GM19328 (cell line): Measurements from ENCODE around the gene CDK9.
"Not testable (repeated sequence)": the region's sequence is repeated elsewhere in the genome, so short reads cannot be mapped to it uniquely, and the experiment has no call there.

ENCODE experiments used
- ATAC-seq: cut with Tn5 transposase; IDR thresholded peaks from one replicate; pipeline ENCODE4 v1.9.1; 2021; ENCODE audit warnings: mild to moderate bottlenecking, moderate library complexity; ENCODE audit not compliant: unreplicated experiment

CDK9 gene

DNA sequence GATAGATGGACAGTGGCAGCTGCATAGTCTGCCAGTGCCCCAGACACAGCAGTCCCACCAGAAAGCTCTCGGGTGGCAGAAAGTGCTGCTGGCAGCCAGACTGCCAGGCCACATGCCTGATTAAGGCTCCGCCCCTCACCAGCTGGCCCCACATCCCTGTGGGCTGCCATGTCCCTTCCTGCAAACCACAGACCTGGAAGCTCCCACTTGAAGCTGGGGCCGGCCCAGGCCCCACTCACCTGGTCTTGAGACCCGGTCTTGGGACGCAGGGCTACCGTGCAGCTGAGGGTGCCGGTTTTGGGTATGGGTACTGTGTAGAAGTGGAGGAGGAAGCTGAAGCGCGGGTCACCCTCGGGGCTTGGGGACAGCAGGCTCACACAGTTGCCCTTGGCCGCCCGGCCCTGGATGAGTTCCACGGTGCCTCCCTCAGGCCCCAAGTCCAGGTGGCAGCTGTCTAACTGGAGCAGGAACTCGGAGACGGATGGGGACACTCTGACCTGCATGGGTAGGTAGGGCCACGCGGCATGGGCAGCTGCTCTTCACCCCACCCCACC is 32.1 kb downstream of the CDK9 start:
- ATAC-seq = no peak

- no peak for ATAC-seq
Measured at GRCh38 chr9:127818574-127818973, 32.7 kb downstream of the CDK9 start.

DNA sequence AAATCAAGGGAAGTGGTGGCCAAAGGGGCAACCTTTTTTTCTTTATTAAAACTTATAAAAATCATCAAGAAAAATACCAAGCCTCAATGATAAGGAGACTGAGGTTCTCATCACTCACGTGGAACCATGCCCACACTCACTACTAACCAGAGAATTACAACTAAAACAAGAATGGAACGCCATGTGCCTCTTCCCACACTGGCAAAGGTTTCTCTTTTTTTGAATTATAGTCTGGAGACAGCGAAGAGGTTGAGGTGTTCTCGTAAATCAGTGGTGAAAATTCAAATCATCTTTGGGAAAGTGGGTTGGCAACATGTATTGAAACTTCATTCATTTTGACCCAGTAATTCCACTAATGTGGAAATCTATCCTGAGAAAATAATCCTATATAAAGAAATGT is 36.3 kb downstream of the CDK9 start:
- no peak for ATAC-seq

- no peak for ATAC-seq
Measured at GRCh38 chr9:127825319-127826051, 39.7 kb downstream of the CDK9 start.

DNA sequence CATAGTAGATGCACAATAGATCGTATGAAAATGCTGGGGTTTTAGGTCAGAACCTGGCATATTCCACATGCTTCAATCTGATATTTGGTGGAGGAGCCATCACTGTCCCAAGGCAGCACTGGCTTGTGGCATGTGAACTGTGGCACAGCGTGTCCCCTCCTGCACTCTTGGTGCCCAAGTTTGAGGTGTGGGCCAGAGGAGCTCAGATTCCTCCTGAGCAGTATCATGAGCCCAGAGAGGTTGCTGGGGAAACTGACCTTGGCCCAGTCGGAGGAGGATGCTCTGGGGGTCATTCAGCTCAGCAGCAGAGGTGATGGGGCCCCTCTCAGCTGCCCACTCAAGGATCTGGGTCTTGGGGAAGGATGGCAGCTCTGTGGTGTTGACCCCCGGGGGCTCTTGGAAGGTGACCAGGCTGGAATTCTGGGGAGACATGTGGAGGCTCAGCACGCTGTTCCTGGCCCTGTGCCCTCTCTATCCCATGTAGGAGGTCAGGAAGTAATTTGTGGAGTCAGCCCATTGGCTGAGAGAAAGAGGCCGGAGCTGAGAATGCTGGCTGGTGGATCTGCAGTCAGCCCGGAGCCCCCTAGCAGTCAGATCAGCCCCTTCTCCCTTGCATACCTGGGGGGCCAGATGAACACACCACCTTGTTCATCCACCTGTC is 40.5 kb downstream of the CDK9 start:
- no peak for ATAC-seq

DNA sequence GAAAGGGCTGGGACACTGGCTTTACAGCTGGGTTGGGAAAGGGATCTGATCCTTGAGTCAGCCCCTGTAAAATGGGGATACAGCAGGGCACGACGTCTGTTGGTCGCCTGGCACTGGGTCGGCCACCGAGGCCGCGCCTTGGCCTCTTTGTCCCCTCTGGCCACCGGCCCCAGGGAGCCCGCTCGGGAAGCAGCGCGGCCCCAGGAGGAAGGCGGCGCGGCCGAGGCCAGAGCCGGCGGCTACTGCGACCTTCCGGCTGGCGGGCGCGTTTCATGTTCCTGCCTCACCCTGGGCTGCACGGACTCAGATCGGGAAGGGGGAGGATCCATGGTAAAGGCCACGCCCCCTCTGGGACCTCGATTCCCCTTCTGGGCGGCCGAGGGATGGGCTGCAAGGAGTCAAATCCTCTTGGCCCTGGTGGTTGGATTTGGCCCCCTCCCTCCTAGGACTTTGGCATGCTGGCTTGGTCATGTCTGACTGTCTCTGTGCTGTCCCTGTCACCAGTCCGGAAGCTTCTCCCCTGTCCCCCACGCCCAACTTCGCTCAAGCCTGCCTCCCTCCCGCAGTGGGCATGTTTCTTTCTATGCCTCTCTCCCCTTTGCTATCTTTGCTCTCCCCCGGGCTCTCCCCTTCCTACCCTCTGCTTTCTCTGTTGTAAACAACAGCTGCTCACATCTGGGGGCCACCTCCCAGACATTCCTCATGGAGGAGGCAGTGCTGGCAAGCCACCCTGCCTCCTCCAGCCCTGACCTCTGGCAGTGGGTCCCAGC is 42.6 kb downstream of the CDK9 start:
- no peak for ATAC-seq

GRCh38 chr9:127829205-127829906 is 43.5 kb downstream of the CDK9 start:
- ATAC-seq = no peak

DNA sequence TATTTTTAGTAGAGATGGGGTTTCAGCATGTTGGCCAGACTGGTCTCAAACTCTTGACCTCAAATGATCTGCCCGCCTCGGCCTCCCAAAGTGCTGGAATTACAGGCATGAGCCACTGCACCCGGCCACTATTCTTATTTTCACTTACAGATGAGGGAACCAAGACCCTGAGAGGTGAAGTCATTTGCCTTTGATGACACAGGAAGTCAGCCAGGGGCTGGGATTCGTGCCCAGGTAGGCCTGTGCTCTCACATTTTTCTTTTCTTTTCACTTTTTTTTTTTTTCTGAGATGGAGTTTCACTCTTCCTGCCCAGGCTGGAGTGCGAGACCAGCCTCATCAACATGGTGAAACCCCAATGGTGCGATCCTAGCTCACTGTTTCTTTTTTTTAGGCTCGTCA is 46.4 kb downstream of the CDK9 start:
- ATAC-seq = no peak

- ATAC-seq = no peak
Measured at GRCh38 chr9:127833555-127833954, 47.7 kb downstream of the CDK9 start.

- ATAC-seq = no peak
Measured at GRCh38 chr9:127835991-127836516, 50.2 kb downstream of the CDK9 start.

GRCh38 chr9:127836561-127836960 is 50.7 kb downstream of the CDK9 start:
- ATAC-seq = not testable (repeated sequence)

GRCh38 chr9:127837346-127837745 is 51.5 kb downstream of the CDK9 start:
- ATAC-seq = no peak

- ATAC-seq = no peak
Measured at GRCh38 chr9:127838375-127839078, 52.7 kb downstream of the CDK9 start.
